Muscle layer of colon (tissue), 2 donors: Measurements from ENCODE around the gene AGAP3.

ENCODE experiments used
- H3K27ac ChIP-seq: one replicate; pipeline ENCODE4 v1.7.0; 2013; ENCODE audit warnings: low read depth, mild to moderate bottlenecking, low read length, moderate library complexity
- H3K27me3 ChIP-seq, 2 donors: one replicate each; pipeline ENCODE4 v1.7.0; 2013; ENCODE audit warnings: low read length in 2 of 2, mild to moderate bottlenecking in 2 of 2; ENCODE audit not compliant: insufficient read depth in 2 of 2, control insufficient read depth in 1 of 2
- H3K36me3 ChIP-seq: one replicate; pipeline ENCODE4 v1.7.0; 2013; ENCODE audit warnings: mild to moderate bottlenecking, low read length; ENCODE audit not compliant: insufficient read depth
- H3K4me1 ChIP-seq: one replicate; pipeline ENCODE4 v1.7.0; 2013; ENCODE audit warnings: mild to moderate bottlenecking, low read length; ENCODE audit not compliant: insufficient read depth
- H3K4me3 ChIP-seq, 2 donors: one replicate each; pipeline ENCODE4 v1.7.0; 2013; ENCODE audit warnings: low read length in 2 of 2, low read depth in 1 of 2, mild to moderate bottlenecking in 1 of 2, moderate library complexity in 1 of 2
- H3K9ac ChIP-seq: one replicate; pipeline ENCODE4 v1.7.0; 2013; ENCODE audit warnings: low read length
- H3K9me3 ChIP-seq: one replicate; pipeline ENCODE4 v1.7.0; 2013; ENCODE audit warnings: mild to moderate bottlenecking, low read length
- donor health status: abdominal sarcoma.
- donor health status: Adenocarcinoma of cecum.

Gene AGAP3

DNA sequence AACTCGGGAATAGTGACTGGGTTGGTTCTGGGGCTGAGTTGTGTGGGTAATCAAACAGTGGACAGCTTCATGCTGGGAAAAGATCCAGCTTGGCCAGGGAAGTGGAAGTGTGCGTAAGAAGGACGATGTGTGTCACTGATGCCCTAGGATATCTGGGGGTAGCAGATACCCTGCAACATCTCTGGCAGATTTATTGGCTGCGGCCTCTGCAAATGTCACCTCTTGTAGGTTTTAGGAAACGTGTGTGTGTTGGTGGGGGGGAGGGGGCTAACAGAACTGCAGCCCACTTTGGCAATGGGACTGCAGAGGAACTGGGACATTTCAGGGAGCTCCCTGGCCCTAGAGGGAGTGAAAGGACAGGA lies 965 bp upstream of the AGAP3 start:
- H3K27me3 ChIP-seq = no peaks in the 10 kb centered on the region
- H3K36me3 ChIP-seq = no peaks in the 10 kb centered on the region
- no peaks in the 10 kb centered on the region for H3K9me3 ChIP-seq
- H3K4me3 ChIP-seq = peak overlapping the region in 1 of 2 donors; percentile 55
- peak overlapping the region; percentile 41 for H3K9ac ChIP-seq
- H3K27ac ChIP-seq = peak overlapping the region; percentile 75
- peaks cover 52% of the 10 kb centered on the region for H3K4me1 ChIP-seq

DNA sequence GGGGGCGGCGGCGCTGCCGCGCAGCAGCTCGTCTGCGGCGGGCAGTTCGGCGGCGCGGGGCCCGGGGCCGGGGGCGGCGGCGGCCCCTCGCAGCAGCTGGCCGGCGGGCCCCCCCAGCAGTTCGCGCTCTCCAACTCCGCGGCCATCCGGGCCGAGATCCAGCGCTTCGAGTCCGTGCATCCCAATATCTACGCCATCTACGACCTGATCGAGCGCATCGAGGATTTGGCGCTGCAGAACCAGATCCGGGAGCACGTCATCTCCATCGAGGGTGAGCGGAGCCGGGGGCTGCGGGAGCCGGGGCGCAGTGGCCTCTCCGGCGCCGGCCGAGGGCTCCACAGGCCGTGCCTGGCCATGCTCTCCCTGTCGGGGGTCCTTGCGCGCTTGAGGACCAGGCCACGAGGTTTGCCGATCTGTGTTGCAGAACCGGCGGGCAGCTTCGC lies 548 bp downstream of the AGAP3 start:
- H3K4me1 ChIP-seq = peaks cover 61% of the 10 kb centered on the region
- peak overlapping the region; percentile 38 for H3K9ac ChIP-seq

DNA sequence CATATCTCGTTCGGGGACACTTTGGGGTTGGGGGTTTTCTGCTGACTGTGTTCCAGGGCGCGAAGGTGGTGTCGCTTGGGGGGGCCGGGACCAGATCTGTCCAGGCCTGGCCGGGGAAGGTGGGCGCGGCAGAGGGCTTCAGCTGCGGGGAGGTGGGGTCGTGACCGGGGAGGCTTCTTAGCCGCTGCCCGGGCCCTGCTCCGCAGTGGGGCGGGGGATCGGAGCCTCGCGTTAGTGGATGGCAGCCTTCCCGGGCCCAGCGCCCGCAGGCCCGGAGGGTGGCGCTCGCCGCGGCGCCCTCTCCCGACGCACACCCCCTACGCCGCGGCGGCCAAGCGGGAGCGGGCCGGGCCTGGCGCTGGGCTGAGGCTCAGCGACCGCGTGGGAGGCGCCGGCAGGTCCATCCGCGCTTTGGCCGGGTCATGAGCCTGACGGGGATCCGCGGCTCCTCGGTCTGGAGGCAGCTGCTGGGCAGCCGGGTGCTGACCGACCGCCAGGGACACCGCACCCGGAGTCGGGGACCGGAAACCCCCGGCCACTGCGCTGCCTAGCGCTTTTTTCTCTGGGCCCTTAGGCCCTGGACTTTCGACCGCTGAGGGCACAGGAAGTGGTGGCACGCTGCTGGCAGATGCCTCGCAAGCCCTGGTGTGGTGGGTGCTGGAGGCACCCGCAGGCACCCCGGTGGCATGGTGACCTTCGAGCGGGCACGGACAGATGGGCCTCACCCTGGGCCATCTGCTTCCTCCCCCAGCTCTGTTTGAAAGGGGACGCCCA lies 1.2 kb downstream of the AGAP3 start:
- Histone ChIP-seq H3K27ac (peak overlapping the region; percentile 89), H3K4me3 (peak overlapping the region; percentile 89 to 92), H3K36me3 (no peaks in the 10 kb centered on the region), H3K4me1 (peaks cover 61% of the 10 kb centered on the region), H3K27me3 (no peaks in the 10 kb centered on the region), H3K9me3 (no peaks in the 10 kb centered on the region), H3K9ac (peak overlapping the region; percentile 55)

More for the DNA sequence above, 548 bp downstream of the AGAP3 start:
- H3K27ac ChIP-seq = peak overlapping the region; percentile 89
- no peaks in the 10 kb centered on the region for H3K9me3 ChIP-seq
- peak overlapping the region; percentile 89 to 92 for H3K4me3 ChIP-seq
- H3K27me3 ChIP-seq = no peaks in the 10 kb centered on the region
- no peaks in the 10 kb centered on the region for H3K36me3 ChIP-seq

DNA sequence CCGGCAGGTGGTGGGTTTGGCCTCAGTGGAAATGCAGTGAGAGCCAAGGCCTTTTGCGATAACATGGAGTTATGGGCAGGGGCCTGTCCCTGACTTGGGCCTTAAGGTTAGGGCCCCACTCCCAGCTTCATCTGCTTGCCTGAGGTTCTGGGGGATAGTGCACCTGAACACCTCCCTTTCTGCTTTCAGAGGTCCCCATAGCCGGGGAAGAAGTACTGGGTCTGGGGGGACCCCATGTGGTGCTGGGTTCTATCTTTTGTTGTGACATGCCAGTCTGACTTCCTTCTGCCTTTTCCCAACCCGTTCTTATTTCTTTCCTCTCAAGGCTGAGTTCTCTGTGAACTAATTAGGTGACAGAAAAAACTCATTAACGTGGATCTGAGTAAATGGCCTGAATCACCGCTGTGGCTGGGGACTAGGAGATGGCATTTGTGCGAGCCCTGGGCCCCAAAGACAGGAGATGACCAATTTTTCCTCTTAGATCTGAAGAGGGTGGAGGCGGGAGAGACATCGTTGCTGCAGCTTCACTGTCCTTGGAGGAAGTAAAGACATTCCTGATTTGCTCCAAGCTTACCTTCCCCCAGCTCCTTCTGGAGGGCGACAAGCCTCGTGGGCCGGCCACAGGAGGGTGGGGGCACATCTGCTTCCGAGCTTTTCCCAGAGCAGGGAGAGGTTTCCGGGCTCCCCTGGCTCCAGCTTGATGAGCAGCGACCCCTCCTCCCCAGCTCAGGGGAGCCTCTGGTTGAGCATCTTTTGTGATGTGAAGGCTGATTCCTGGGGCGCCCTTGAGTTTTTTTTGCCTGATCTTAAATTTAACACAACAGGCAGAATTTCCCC lies 2.0 kb downstream of the AGAP3 start:
- Histone ChIP-seq H3K36me3 (no peaks in the 10 kb centered on the region), H3K27ac (peak overlapping the region; percentile 89), H3K4me1 (peaks cover 56% of the 10 kb centered on the region), H3K27me3 (no peaks in the 10 kb centered on the region), H3K9me3 (no peaks in the 10 kb centered on the region), H3K9ac (peak overlapping the region; percentile 55), H3K4me3 (peak overlapping the region; percentile 89 to 92)

DNA sequence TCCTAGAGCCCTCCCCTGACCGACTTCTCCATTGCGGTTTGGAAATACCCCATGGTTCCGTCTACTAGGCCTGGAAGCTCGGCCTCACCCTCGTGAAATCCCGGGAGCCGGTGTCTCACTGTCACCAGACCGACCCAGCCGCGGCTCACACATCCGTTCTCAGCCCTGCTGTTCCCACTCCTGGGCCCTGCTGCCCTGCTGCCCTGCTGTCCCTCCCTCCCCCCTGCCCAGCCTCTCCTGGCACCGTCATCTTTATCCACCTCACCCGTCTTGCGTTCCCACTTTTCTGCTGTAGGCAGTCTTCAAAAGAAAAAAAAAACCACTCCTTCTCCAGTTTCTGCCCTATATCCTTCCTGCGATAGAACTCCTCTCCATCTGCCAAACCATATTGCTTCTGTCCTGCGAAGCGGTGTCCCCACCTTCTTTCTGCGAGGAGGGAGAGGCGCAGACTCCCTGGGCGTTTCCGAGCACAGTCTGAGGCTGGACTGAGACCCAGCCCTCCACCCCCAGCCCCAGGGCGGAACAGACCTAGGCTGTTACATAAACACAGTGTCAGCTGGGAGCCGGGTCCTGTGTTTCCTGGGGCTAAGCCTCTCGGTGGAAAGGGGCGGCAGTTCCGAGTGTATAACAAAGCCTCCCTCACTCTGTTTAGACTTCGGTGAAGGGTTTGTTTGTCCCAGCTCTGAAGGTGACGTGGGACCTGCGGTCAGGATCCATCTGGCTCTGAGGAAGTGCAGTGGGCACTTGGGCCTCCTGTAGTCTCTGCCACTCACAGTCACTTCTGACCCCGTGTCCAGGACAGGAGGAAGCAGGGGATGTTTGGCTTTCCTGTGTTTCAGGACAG lies 2.8 kb downstream of the AGAP3 start:
- Histone ChIP-seq H3K9ac (peak overlapping the region; percentile 45), H3K36me3 (no peaks in the 10 kb centered on the region), H3K27ac (peak overlapping the region; percentile 89), H3K27me3 (no peaks in the 10 kb centered on the region), H3K9me3 (no peaks in the 10 kb centered on the region), H3K4me3 (peak overlapping the region; percentile 89 to 92), H3K4me1 (peaks cover 56% of the 10 kb centered on the region)

DNA sequence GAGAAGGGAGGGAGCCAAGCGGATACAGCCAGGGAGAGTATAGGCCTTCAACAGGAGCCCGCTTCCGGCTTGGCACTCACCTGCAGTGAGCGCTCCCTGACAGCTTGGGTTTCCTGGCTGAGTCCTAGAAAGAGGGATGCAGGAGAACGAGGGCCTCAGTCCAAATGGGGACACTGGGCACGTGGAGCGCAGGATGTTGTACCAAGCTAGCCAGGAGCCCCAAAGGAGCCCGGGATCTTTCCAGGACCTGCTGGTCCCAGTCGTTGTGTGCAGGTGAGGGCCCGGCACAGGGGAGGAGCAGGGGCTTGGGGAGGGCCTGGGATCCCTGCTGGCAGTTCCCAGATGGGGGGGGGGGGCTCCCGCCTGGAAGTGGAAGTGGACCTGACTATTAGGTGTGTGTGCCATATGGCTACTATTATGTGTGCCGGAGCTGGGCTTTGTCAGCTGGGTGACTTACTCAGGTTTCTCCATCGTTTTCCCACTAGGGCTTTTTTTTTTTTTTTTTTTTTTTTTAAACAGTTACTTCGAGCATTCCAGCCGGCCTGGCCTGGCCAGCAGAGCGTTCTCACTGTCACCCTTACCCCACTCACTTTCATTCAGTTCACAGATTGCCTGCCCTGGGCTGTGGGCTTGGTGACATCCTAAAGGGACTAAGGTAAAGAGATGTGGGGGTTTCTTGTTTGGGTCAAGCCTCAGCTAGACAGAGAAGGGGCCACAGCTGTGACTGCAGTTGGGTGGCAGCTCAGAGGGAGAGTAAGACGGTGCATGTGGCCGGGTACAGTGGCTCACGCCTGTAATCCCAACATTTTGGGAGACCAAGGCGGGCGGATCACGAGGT lies 3.8 kb downstream of the AGAP3 start:
- Histone ChIP-seq H3K9ac (peak overlapping the region; percentile 45), H3K36me3 (no peaks in the 10 kb centered on the region), H3K27ac (peak overlapping the region; percentile 89), H3K4me1 (peaks cover 55% of the 10 kb centered on the region), H3K9me3 (no peaks in the 10 kb centered on the region), H3K4me3 (peak overlapping the region in 1 of 2 donors; percentile 89), H3K27me3 (no peaks in the 10 kb centered on the region)

DNA sequence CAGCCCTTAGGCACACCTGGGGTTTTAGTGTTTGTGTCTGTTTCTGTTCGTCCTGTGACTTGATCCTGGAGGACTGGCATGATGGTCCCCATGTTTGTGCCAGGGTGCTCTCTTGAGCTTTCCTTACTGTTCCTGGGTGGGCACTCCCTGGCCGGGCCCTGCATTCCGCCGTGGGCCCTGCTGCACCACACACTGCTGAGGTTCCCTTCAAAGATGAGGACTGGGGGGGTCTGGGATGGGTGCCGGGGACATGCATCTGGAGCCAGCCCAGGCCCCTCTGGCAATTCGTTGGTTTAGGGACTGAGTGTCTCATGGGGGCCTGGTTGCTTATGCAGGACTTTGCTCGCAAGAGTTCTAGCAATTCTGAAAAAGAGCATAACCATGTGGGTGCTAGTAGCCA lies 4.7 kb downstream of the AGAP3 start:
- Histone ChIP-seq H3K4me3 (no peak overlapping the region), H3K4me1 (peaks cover 48% of the 10 kb centered on the region), H3K27me3 (no peaks in the 10 kb centered on the region), H3K36me3 (no peaks in the 10 kb centered on the region), H3K9ac (no peak overlapping the region), H3K27ac (no peak overlapping the region), H3K9me3 (no peaks in the 10 kb centered on the region)

DNA sequence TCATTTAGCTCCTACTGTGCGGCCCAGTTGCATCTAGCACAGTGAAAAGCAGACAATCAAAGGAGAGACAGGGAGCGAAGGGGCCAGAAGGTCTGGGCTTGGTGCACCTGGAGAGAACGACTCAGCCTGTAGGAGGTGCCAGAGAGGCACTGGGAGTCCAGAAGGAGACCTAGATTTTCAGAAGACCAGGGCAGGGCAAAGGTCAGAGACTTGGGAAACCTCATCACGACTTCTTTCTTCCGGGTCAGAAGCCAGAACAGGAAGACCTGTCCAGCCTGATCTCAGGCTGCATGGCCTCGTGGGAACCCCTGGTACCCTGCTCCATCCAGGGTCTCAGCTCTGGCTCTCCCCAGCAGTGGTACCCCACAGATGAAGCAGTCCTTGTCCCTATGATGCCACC lies 5.2 kb downstream of the AGAP3 start:
- no peak overlapping the region for H3K4me3 ChIP-seq
- no peak overlapping the region for H3K9ac ChIP-seq
- peaks cover 48% of the 10 kb centered on the region for H3K4me1 ChIP-seq
- no peaks in the 10 kb centered on the region for H3K36me3 ChIP-seq
- H3K27ac ChIP-seq = no peak overlapping the region
- no peaks in the 10 kb centered on the region for H3K27me3 ChIP-seq
- H3K9me3 ChIP-seq = no peaks in the 10 kb centered on the region

DNA sequence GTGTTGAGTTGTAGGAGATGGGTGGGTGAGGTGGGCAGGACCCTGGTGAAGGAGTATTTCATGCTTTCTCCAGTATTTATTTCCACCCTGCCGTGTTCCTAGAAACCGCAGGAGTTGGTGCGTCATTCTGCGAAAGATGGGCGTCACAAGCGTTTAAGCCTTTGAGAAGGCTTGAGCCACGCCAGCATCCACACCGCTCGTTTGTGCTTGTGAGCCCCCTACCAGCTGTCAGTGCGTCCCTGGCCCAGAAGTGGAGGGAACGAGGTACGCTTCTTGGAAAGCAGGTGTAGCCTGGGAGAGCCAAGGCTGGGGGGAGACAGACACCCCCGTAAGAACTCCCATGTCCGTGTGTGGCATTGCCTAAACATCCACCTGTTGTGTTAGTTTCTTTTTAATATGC lies 5.7 kb downstream of the AGAP3 start:
- H3K4me1 ChIP-seq = peaks cover 48% of the 10 kb centered on the region
- no peaks in the 10 kb centered on the region for H3K27me3 ChIP-seq
- H3K4me3 ChIP-seq = no peak overlapping the region
- no peaks in the 10 kb centered on the region for H3K9me3 ChIP-seq
- no peak overlapping the region for H3K27ac ChIP-seq
- H3K36me3 ChIP-seq = no peaks in the 10 kb centered on the region
- H3K9ac ChIP-seq = no peak overlapping the region

DNA sequence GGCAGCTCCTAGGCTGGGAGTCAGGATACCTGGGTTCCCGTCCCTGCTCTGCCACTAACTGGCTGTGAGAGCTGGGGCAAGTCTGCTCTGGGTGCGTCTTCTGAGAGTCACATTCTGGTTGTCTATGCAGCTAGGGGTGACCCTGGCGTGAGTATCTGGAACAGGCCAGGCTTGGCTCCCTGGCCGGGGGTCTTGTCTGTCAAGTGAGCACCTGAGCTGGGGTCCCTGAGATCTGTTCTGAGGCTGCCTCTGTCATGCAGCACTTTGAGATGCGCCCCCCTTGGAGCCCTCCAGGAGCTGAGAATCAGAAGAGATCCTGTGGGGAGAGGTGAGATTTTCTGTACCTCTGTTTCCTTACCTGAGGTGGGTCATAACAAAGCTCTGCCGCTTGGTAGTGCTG lies 7.5 kb downstream of the AGAP3 start:
- peaks cover 36% of the 10 kb centered on the region for H3K4me1 ChIP-seq
- H3K36me3 ChIP-seq = no peaks in the 10 kb centered on the region

More for the DNA sequence above, 7.5 kb downstream of the AGAP3 start:
- no peaks in the 10 kb centered on the region for H3K9me3 ChIP-seq
- H3K9ac ChIP-seq = no peak overlapping the region
- H3K4me3 ChIP-seq = no peak overlapping the region
- H3K27me3 ChIP-seq = no peaks in the 10 kb centered on the region
- no peak overlapping the region for H3K27ac ChIP-seq
